Activated naive CD8-positive, alpha-beta T cell treated with anti-CD3 and anti-CD28 coated beads, Interleukin-2, amount 10 ng/mL, durations not matched to agents 7 days and 5 days (primary cell): ENCODE results near the gene EML1. TPM values are rescaled to one million over a fixed set of nuclear protein-coding genes. Genes with fewer than 3 reads are reported as not detected.

Experiments used
- ATAC-seq: fragments of 150-1000 bp; cut with Tn5 transposase; one replicate; pipeline ENCODE4 v1.10.0; 2021; ENCODE audit warnings: low read depth, moderate library complexity
- POLR2A ChIA-PET: fragments of 350-600 bp; sonication (Branson Sonifier 250); formaldehyde crosslinking; loops from one replicate; lab custom pipeline; 2021; ENCODE audit warnings: antibody characterized with exemption; lab: Charles Lee
- DNase-seq: peaks from one replicate; pipeline ENCODE4 v3.0.0; 2021
- H3K27ac Mint-ChIP-seq: one replicate; pipeline ENCODE4 v1.8.0; 2022; ENCODE audit warnings: mild to moderate bottlenecking, mixed read lengths
- H3K27me3 Mint-ChIP-seq: one replicate; pipeline ENCODE4 v1.8.0; 2022; ENCODE audit warnings: mild to moderate bottlenecking, moderate library complexity, mixed read lengths
- H3K36me3 Mint-ChIP-seq: one replicate; pipeline ENCODE4 v1.8.0; 2021; ENCODE audit warnings: mild to moderate bottlenecking, mixed read lengths
- H3K4me1 Mint-ChIP-seq: one replicate; pipeline ENCODE4 v1.8.0; 2021; ENCODE audit warnings: mixed read lengths
- H3K4me3 Mint-ChIP-seq: one replicate; pipeline ENCODE4 v1.8.0; 2022; ENCODE audit warnings: mild to moderate bottlenecking, moderate library complexity, mixed read lengths
- H3K9me3 Mint-ChIP-seq: one replicate; pipeline ENCODE4 v1.8.0; 2021; ENCODE audit warnings: mixed read lengths
- total RNA-seq, 2 experiments: library from RNA; stranded (reverse); gene quantifications; one replicate each; pipeline ENCODE4 v1.2.3, GENCODE V29; 2021

Gene EML1
- total RNA-seq, 2 experiments from 2014 or later: 0.69 TPM; not detected in 1

DNA sequence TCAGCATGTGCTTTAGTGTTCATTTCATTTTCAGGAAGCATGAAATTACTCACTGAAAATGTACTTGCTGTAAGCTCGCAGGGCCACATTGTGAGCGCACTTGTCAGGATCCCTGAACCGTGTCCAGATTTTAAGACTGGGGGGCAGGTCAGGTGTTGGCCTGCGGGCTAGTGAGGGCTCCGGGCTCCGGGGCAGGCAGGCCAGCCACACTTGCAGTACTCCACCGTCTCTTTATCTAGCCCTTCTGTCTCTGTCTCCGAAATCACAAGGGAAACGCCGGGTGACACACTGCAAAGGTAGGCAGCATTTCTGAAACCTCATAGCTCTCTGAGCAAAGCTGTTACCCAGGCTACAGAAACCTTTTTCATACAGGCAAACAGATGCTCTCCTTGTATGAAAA, 98.7 kb downstream of the EML1 start:
- no peak for ATAC-seq
- H3K9me3 Mint-ChIP-seq: no peaks in the 10 kb centered on the region
- POLR2A ChIA-PET: no interaction called here

DNA sequence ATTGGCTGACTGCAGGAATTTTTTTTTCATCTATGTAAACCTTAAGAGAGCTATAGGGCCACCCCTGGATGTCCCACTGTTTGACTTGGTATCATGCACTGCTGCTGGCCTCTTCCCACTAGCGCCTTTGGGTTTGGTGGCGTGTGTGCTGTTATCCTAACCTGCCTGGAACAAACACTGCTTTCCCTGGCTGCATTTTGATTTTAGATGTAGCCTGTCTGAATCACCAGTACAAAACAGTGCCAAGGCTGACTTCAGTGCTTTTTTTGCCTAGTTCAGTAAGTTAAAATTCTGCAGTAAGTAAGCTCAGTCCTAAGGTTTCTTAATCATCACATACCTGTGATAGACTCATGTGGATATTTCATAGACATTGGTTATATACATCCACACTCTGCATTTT, 99.2 kb downstream of the EML1 start:
- ATAC-seq: no peak
- POLR2A ChIA-PET: no interaction called here

More for the DNA sequence above, 98.7 kb downstream of the EML1 start:
- no peak for DNase-seq
- Mint-ChIP-seq H3K4me3 (no peak overlapping the region), H3K36me3 (no peaks in the 10 kb centered on the region), H3K4me1 (peaks cover 2% of the 10 kb centered on the region), H3K27me3 (peaks cover 19% of the 10 kb centered on the region), H3K27ac (no peak overlapping the region)

DNA sequence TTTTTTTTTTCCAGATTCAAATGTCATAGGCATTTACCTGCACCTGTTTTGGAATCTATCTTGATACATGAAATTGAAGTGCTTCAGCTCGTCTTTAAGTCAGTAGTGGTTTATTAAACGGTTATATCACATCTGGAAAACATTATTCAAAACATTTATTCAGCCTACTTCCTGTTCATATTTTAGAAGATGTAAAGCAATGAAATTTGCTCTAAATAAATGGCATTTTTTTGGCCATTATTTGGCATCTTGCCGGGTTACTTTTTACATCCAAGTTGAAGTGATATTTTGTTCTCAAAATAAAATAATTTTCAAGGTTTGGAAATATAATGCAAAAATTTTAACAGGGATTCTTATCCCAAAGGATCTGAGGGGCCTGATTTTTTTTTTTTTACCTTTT, 103.1 kb downstream of the EML1 start:
- ATAC-seq: no peak
- POLR2A ChIA-PET: no interaction called here
- Mint-ChIP-seq H3K9me3 (no peaks in the 10 kb centered on the region), H3K27ac (no peak overlapping the region), H3K4me3 (no peak overlapping the region), H3K27me3 (peaks cover 17% of the 10 kb centered on the region), H3K4me1 (peaks cover 2% of the 10 kb centered on the region), H3K36me3 (no peaks in the 10 kb centered on the region)
- DNase-seq: no peak

More for the DNA sequence above, 99.2 kb downstream of the EML1 start:
- H3K36me3 Mint-ChIP-seq: no peaks in the 10 kb centered on the region
- H3K4me3 Mint-ChIP-seq: no peak overlapping the region
- no peak for DNase-seq
- no peaks in the 10 kb centered on the region for H3K9me3 Mint-ChIP-seq
- H3K27ac Mint-ChIP-seq: no peak overlapping the region
- H3K27me3 Mint-ChIP-seq: peaks cover 19% of the 10 kb centered on the region
- peaks cover 2% of the 10 kb centered on the region for H3K4me1 Mint-ChIP-seq

DNA sequence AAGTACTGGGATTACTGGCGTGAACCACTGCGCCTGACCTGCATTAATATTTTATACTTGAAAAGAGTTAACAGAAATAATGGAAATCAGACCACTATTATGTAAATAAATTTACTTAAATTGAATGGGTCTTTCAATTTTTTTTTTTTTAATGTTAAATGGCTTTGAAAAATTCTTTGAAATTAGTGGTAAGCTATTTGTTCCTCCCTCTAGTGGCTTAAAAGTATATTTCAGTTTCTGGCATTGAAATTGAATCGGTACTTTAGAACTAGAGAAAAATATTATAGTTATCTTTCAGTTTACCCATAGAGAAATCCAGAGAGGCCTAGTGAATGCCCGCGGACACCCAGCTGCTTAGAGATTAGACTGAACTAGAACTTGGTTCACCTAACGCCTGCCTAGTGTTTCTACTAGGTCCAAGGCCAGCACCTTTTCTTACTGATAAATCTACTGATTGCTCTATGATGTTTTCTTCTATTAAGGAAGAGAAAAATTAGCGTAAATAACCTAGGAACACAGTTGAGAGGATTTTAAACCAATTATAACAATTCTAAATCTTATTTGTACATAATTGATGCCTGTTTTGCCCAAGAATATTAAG, 106.5 kb downstream of the EML1 start:
- no peak overlapping the region for H3K4me3 Mint-ChIP-seq
- DNase-seq (no peak), ATAC-seq (no peak)
- H3K36me3 Mint-ChIP-seq: no peaks in the 10 kb centered on the region
- H3K27ac Mint-ChIP-seq: no peak overlapping the region
- H3K4me1 Mint-ChIP-seq: peaks cover 2% of the 10 kb centered on the region
- POLR2A ChIA-PET: interaction anchor here (0.7 kb wide), 1 partner anchor 221 kb away, joined by 3 read pairs; no protein-coding TSS in a partner anchor
- H3K9me3 Mint-ChIP-seq: peaks cover 5% of the 10 kb centered on the region
- H3K27me3 Mint-ChIP-seq: peaks cover 5% of the 10 kb centered on the region

DNA sequence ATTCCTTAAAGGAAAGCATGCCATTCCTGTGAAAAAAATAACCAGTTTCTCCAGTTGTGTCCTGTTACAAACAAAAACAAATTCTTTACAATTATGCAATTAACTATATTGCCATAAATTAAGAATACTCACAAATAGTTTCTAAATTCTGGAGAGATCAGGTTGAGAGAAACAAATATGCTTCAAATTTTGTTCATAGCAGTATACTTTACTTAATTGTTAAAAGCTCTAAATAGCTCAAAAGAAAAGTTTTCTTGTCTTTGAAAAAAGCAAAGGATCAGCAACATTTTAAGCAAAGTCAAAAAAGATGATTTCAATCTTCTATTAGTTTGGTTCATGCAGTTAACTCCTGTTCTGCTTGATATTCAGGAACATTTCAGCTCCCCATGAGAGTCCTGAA, 109.7 kb downstream of the EML1 start:
- no peak for ATAC-seq
- H3K9me3 Mint-ChIP-seq: peaks cover 5% of the 10 kb centered on the region

DNA sequence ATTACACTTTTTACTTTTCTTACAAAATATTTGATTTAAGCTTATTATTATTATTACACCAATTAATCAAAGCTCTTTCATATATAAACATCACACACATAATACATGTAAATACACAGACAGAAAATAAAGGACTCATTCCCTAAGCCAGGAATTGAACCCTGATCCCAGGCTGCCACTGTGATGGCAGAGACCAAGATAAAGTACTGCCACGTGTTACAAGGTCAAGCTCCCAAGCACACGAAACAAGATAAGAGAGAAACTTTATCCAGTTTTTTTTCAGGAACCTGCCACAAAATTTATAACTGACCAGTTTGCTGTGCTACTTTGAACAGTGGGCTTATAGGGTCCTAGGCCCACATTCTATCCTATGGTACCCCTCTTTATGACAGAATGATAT, 111.3 kb downstream of the EML1 start:
- no peak overlapping the region for H3K4me3 Mint-ChIP-seq
- no peak overlapping the region for H3K27ac Mint-ChIP-seq
- no peaks in the 10 kb centered on the region for H3K36me3 Mint-ChIP-seq

More for the DNA sequence above, 109.7 kb downstream of the EML1 start:
- no peak overlapping the region for H3K4me3 Mint-ChIP-seq
- POLR2A ChIA-PET: no interaction called here
- DNase-seq: no peak
- no peaks in the 10 kb centered on the region for H3K4me1 Mint-ChIP-seq
- H3K27me3 Mint-ChIP-seq: peaks cover 6% of the 10 kb centered on the region
- H3K27ac Mint-ChIP-seq: no peak overlapping the region
- H3K36me3 Mint-ChIP-seq: no peaks in the 10 kb centered on the region

DNA sequence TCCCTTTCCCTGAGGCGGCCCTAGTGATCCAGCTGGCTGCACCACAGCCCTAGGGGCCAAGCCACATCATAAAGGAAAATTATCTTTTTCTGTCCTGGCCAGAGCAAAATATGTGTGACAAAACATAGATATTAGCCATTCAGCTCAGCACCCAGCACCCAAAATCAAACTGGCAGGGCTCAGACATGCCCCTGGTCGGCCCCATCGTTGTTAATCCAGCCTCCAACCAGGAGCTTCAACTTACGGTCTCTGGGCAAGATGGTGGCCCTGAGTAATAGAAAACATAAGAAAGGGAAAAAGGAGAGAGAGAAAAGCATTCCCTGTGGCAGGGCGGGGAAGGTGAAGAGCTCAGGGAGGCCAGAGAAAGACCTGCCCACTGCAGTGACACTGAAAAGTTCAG, 111.9 kb downstream of the EML1 start:
- POLR2A ChIA-PET: no interaction called here
- Mint-ChIP-seq H3K9me3 (peaks cover 5% of the 10 kb centered on the region), H3K4me1 (no peaks in the 10 kb centered on the region), H3K4me3 (no peak overlapping the region), H3K36me3 (no peaks in the 10 kb centered on the region), H3K27me3 (peaks cover 5% of the 10 kb centered on the region), H3K27ac (no peak overlapping the region)
- DNase-seq (no peak), ATAC-seq (no peak)

More for the DNA sequence above, 111.3 kb downstream of the EML1 start:
- POLR2A ChIA-PET: no interaction called here
- H3K27me3 Mint-ChIP-seq: peaks cover 5% of the 10 kb centered on the region
- DNase-seq: no peak
- peaks cover 5% of the 10 kb centered on the region for H3K9me3 Mint-ChIP-seq
- H3K4me1 Mint-ChIP-seq: no peaks in the 10 kb centered on the region
- no peak for ATAC-seq

DNA sequence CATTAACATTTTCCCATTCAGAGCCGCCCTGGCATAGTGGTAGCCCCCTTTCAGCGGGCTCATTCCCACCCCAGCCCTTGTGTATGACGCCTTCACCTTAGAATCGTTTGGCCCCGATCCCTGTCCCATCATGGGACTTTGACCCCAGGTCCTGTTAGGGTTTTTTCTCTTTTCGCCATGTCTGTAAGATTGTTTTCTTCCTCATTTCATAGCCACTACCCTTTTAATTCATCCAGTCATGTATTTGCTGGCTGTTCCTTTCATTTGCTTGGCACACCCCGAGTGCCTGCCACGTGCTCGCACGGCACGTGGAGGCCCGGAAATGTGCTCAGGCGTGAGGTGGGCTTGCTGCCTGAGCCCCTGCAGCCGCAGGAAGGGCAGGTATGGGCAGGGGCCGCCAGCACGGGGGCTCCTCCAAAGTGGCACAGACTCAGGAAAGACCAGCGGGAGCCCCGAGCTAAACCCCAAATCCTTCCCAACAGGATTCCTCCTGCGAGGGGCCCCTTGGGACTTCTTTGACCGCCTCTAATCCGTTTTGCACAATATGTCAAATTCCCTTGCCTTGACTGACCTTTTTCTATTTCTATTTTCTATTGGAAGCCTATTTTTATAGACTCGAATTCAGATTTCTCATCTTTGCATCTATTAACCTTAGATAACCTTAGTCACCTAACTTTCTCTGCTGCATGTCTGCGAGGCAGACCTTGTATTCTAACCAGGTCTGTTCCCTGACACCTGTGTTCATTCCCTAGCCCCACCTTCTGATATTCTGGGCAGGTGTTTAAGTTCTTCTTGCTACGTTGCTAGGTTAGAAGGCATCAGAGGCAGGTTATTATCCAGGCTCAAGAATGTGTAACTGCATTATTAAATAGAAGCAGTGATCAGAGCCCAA, 114.8 kb downstream of the EML1 start:
- H3K27ac Mint-ChIP-seq: no peak overlapping the region
- POLR2A ChIA-PET: no interaction called here
- no peaks in the 10 kb centered on the region for H3K4me1 Mint-ChIP-seq
- no peaks in the 10 kb centered on the region for H3K36me3 Mint-ChIP-seq
- peaks cover 22% of the 10 kb centered on the region for H3K27me3 Mint-ChIP-seq
- H3K9me3 Mint-ChIP-seq: peaks cover 3% of the 10 kb centered on the region
- H3K4me3 Mint-ChIP-seq: no peak overlapping the region
- ATAC-seq (no peak), DNase-seq (no peak)

DNA sequence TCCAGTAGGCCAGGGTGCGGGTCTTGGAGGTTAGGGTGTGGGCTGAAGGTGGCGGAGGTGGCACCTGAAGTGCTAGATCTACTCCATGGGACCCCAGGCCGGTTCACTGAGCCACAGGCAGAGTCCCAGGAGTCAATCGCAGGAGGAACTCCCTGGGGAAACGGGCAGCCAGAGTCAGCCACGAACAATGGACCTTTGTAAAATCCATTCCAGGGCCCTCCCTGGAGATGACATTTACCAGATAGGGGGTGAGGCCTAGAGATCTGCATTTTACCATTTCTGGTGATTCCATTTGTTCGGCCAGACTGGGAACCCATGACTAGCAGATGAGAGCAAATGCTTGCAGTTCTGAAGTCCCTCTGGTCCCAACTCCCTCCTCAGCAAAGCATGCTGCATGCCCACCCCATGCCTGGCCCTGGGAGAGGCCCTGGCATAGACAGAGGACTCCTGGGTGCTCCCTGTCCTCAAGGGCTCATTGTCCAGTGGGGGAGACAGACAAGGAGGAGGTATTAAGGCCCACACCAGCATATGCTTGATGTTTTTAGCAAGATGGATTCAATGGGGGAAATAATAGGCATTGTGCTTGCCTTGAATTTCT, 115.5 kb downstream of the EML1 start:
- Mint-ChIP-seq H3K9me3 (no peaks in the 10 kb centered on the region), H3K27me3 (peaks cover 22% of the 10 kb centered on the region), H3K4me1 (no peaks in the 10 kb centered on the region), H3K4me3 (no peak overlapping the region), H3K36me3 (no peaks in the 10 kb centered on the region), H3K27ac (no peak overlapping the region)
- DNase-seq (no peak), ATAC-seq (no peak)
- POLR2A ChIA-PET: no interaction called here

DNA sequence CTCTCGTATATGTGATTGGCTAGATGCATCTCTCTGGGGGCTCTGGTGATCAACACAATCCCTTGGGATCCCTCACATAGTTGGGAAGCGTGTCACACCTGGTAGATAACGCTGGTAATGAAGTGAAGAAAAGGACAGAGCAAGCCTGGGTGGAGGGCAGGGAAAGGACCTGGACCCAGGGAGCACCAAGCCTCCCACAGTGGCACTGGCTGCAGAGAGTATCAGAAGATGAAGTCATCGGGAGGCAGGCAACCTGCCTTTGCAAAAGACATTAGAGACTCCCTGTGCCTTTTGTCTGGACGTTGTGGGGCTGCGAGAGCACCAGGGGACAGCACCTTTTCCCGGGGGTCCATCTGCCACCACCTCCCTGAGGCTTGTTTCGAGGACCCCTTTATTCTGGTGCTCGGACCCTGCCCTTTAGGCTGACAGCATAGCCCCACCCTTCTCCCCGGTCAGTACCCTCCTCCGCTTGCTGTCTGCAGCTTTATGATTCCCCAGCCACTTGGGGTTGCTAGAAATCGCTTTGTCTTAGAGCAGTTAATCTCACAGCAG, 116.4 kb downstream of the EML1 start:
- Mint-ChIP-seq H3K4me3 (no peak overlapping the region), H3K27ac (no peak overlapping the region), H3K36me3 (no peaks in the 10 kb centered on the region), H3K9me3 (no peaks in the 10 kb centered on the region), H3K27me3 (peaks cover 22% of the 10 kb centered on the region), H3K4me1 (no peaks in the 10 kb centered on the region)
- POLR2A ChIA-PET: no interaction called here
- no peak for ATAC-seq
- DNase-seq: no peak

DNA sequence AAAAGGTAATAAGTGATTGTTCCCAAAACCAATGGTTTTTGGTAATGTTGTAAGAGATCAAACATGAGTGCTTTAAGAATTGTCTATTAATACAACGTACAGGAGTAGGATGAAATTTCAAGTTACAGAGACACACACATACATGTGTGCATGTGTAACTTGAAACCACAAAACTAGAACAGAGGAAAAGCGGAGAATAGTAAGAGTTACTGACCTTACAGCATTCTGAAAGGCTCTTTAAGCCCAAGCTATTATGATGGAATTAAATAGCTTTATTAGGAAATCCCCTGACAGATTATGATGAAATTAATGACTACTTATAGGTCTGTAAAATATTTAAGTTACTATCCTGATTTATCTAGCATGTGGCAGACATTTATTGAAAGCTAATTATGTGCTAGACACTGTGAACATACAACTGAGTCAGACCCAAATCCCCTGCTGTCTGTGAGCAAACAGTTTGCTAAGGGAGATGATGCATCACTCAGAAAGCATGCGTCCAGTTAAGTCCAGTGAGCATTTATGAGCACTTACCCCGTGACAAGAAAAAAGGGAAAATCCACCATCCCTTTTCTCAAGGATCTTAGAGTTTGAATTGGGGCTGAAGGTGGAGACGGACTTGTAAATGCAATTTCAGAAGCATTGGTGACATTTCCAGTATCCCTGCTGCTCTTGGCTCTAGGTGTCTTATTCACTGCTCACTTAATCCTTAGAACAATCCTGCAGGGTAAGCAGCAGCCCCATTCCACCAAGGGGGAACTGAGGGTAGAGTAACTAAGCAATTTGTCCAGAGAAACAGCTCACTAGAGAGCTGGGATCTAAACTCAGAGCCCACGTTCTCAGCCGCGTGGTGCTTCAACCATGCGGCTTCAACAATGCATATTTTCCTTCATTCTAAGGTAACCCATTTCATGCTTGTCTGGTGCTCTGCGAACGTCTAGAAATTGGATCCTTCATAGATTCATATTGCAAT, 117.4 kb downstream of the EML1 start:
- DNase-seq: no peak
- H3K27ac Mint-ChIP-seq: no peak overlapping the region
- no peaks in the 10 kb centered on the region for H3K4me1 Mint-ChIP-seq
- POLR2A ChIA-PET: no interaction called here
- H3K4me3 Mint-ChIP-seq: no peak overlapping the region
- peaks cover 22% of the 10 kb centered on the region for H3K27me3 Mint-ChIP-seq
- no peaks in the 10 kb centered on the region for H3K9me3 Mint-ChIP-seq
- ATAC-seq: no peak
- no peaks in the 10 kb centered on the region for H3K36me3 Mint-ChIP-seq

DNA sequence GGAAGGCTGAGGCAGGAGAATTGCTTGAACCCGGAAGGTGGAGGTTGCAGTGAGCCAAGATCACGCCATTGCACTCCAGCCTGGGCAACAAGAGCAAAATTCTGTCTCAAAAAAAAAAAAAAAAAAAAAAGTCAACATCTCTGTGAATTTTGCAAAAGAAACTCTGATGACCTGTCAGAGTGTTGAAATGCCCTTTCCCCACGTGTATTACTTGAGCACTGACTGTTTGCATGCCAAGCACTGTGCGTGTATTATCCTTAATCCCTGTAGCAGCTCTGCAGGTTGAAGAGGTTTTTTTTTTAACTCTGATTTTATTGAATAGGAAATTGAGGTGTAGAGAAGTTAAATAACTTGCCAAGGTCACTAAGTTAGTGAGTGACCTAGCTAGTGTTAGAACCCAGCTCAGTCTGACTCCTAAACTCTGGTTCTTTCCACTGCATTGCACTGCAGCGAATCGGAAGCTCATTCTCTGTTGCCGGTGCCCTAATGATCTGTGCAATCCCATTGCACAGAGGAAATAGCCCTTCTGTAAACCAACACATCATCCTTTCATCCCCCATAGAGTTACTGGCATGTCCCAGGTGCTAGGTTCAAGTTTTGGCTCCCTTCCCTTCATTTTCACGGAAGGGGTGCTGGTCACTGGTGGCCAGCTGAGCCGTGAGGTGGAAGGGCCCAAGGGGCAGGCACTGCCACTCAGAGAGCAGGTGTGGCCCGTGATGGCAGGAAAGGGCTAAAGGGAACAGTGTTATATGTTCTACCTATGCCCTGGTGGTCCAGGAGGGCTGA, 122.3 kb downstream of the EML1 start:
- DNase-seq: no peak
- H3K4me1 Mint-ChIP-seq: no peaks in the 10 kb centered on the region
- no peak overlapping the region for H3K27ac Mint-ChIP-seq
- H3K36me3 Mint-ChIP-seq: no peaks in the 10 kb centered on the region
- POLR2A ChIA-PET: no interaction called here
- peaks cover 22% of the 10 kb centered on the region for H3K27me3 Mint-ChIP-seq
- ATAC-seq: no peak
- H3K4me3 Mint-ChIP-seq: no peak overlapping the region
- no peaks in the 10 kb centered on the region for H3K9me3 Mint-ChIP-seq
